ENCODE results near the gene DUSP18. TPM values are rescaled to one million over a fixed set of nuclear protein-coding genes. Genes with fewer than 3 reads are reported as not detected.
"Not testable (repeated sequence)": the region's sequence is repeated elsewhere in the genome, so short reads cannot be mapped to it uniquely, and the experiment has no call there.

DUSP18 gene
- total and polyA plus RNA-seq, 2 of the 4 experiments (the other 2 are of a cell fraction) = 14.9 TPM

GRCh38 chr22:30631469-30631868 is 36.2 kb downstream of the DUSP18 start:
- POLR2A ChIA-PET (ENCODE audit: unreplicated experiment); H2AK9ac ChIP-seq (replicated peaks; ENCODE audit: low read depth, low read length, poor library complexity); dilution Hi-C loops (cut with HindIII; ENCODE audit: low sequenced_read_pairs, unreplicated experiment); H3K18ac ChIP-seq (ENCODE audit: low read depth, low read length); intact Hi-C loops (cut with micrococcal nuclease); H3K14ac ChIP-seq (replicated peaks; ENCODE audit: low read depth, low read length); H3K9ac ChIP-seq (ENCODE audit: low read depth, low read length); H3K79me1 ChIP-seq (ENCODE audit: low read depth in 1 of 2, low read length in 2 of 2); H2AK5ac ChIP-seq (ENCODE audit: low read depth, low read length); H2BK20ac ChIP-seq (ENCODE audit: low read depth, low read length); H2BK120ac ChIP-seq (ENCODE audit: low read depth, low read length); H2BK5ac ChIP-seq (ENCODE audit: low read depth, low read length, poor library complexity, severe bottlenecking); ATAC-seq (ENCODE audit: low read depth); H4K20me1 ChIP-seq (ENCODE audit: insufficient read depth, low read length); H3K4ac ChIP-seq (ENCODE audit: low read depth, low read length); H3K9me1 ChIP-seq (ENCODE audit: insufficient read depth, low read length); H4K5ac ChIP-seq (ENCODE audit: low read depth, low read length); H3K4me2 ChIP-seq (ENCODE audit: low read depth, low read length); H3K36me3 ChIP-seq (ENCODE audit: control insufficient read depth, insufficient read depth, low read length); H3K4me3 ChIP-seq (ENCODE audit: insufficient read depth, low read depth, low read length); H2BK15ac ChIP-seq (ENCODE audit: low read depth, low read length); H3K27me3 ChIP-seq (ENCODE audit: control insufficient read depth, insufficient read depth, low read length); DNase-seq; BruUV-seq (replicated peaks); CTCF ChIA-PET; H3K9me3 ChIP-seq (ENCODE audit: control insufficient read depth, insufficient read depth, low read length); H3K23ac ChIP-seq (ENCODE audit: low read depth, low read length); H3K56ac ChIP-seq (ENCODE audit: extremely low read depth, insufficient read depth, low read length); H4K8ac ChIP-seq (ENCODE audit: low read depth in 2 of 2, low read length in 2 of 2); H2AFZ ChIP-seq (replicated peaks; ENCODE audit: low read length, poor library complexity); H3K27ac ChIP-seq (ENCODE audit: insufficient read depth, low read length); H4K91ac ChIP-seq (ENCODE audit: insufficient read depth, low read depth, low read length): not testable (repeated sequence)
- in situ Hi-C loops (cut with MboI; ENCODE audit: low sequenced_read_pairs) = loop anchor here (5.0 to 10.0 kb wide), 2 partner anchors 126 to 293 kb away; no protein-coding TSS in a partner anchor
- peaks cover 12% of the 10 kb centered on the region for H3K4me1 ChIP-seq (ENCODE audit: control insufficient read depth, insufficient read depth, low read length)
- no CpG with 5 or more reads among the region's 31 CpGs for WGBS, 2 experiments (ENCODE audit: extremely low coverage in 2 of 2, insufficient read length in 1 of 2)
